Measurements from ENCODE around the gene FBP2.
"Not testable (repeated sequence)": the region's sequence is repeated elsewhere in the genome, so short reads cannot be mapped to it uniquely, and the experiment has no call there.

FBP2 gene

GRCh38 chr9:94557376-94557775, 36.2 kb downstream of the FBP2 start:
- Mint-ChIP-seq H3K27ac (no peak overlapping the region), H3K9me3 (no peaks in the 10 kb centered on the region), H3K27me3 (ENCODE audit: low read depth) (no peaks in the 10 kb centered on the region), H3K36me3 (ENCODE audit: low read depth) (peaks cover 12% of the 10 kb centered on the region), H3K4me1 (peaks cover 23% of the 10 kb centered on the region), H3K4me3 (peak overlapping the region in 1 of 3 experiments; percentile 42)
- TF ChIP-seq CTCF (IDR thresholded peaks at IDR 0.05; ENCODE audit: unreplicated experiment in 3 of 3) = no peak

- Mint-ChIP-seq H3K36me3 (ENCODE audit: low read depth) (peaks cover 13% of the 10 kb centered on the region), H3K27ac (peak within 1 kb of the TSS in 1 of 3 experiments; percentile 43), H3K4me1 (peaks cover 25% of the 10 kb centered on the region), H3K4me3 (no peak within 1 kb of the TSS), H3K9me3 (no peaks in the 10 kb centered on the region), H3K27me3 (ENCODE audit: low read depth) (no peaks in the 10 kb centered on the region)
- peak; percentile 54 to 55 (median 54) for TF ChIP-seq CTCF (IDR thresholded peaks at IDR 0.05; ENCODE audit: unreplicated experiment in 3 of 3)
Measured at GRCh38 chr9:94554439-94555331, 38.9 kb downstream of the FBP2 start, which contains the start of gene PCAT7. Gene PCAT7, plus strand, starts transcription at chr9:94555083.

- Mint-ChIP-seq H3K4me3 (no peak overlapping the region), H3K36me3 (ENCODE audit: low read depth) (peaks cover 16% of the 10 kb centered on the region), H3K27ac (no peak overlapping the region), H3K9me3 (no peaks in the 10 kb centered on the region), H3K4me1 (peaks cover 25% of the 10 kb centered on the region), H3K27me3 (ENCODE audit: low read depth) (no peaks in the 10 kb centered on the region)
- TF ChIP-seq CTCF (IDR thresholded peaks at IDR 0.05; ENCODE audit: unreplicated experiment in 3 of 3) = no peak
Measured at GRCh38 chr9:94554078-94554438, 39.6 kb downstream of the FBP2 start.

- Mint-ChIP-seq H3K27me3 (ENCODE audit: low read depth) (no peaks in the 10 kb centered on the region), H3K36me3 (ENCODE audit: low read depth) (peaks cover 16% of the 10 kb centered on the region), H3K27ac (no peak overlapping the region), H3K4me1 (peaks cover 25% of the 10 kb centered on the region), H3K4me3 (peak overlapping the region in 1 of 3 experiments; percentile 48), H3K9me3 (no peaks in the 10 kb centered on the region)
- TF ChIP-seq CTCF (IDR thresholded peaks at IDR 0.05; ENCODE audit: unreplicated experiment in 3 of 3) = no peak
Measured at GRCh38 chr9:94553029-94553938, 40.3 kb downstream of the FBP2 start.

GRCh38 chr9:94545940-94546339, 47.7 kb downstream of the FBP2 start:
- TF ChIP-seq CTCF (IDR thresholded peaks at IDR 0.05; ENCODE audit: unreplicated experiment in 3 of 3) = no peak
- no peak overlapping the region for H3K27ac Mint-ChIP-seq
- H3K4me1 Mint-ChIP-seq = peaks cover 7% of the 10 kb centered on the region
- H3K9me3 Mint-ChIP-seq = no peaks in the 10 kb centered on the region
- H3K27me3 Mint-ChIP-seq (ENCODE audit: low read depth) = no peaks in the 10 kb centered on the region
- H3K4me3 Mint-ChIP-seq = no peak overlapping the region
- peaks cover 14% of the 10 kb centered on the region for H3K36me3 Mint-ChIP-seq (ENCODE audit: low read depth)

- not testable (repeated sequence) for H3K27me3 Mint-ChIP-seq (ENCODE audit: low read depth); H3K4me3 Mint-ChIP-seq; H3K9me3 Mint-ChIP-seq; H3K4me1 Mint-ChIP-seq; H3K27ac Mint-ChIP-seq; H3K36me3 Mint-ChIP-seq (ENCODE audit: low read depth)
Measured at GRCh38 chr9:94544335-94544734, 49.3 kb downstream of the FBP2 start.
